Measurements from ENCODE around the gene OTOP2.

The OTOP2 gene

GRCh38 chr17:74928786-74929185, 4.7 kb downstream of the OTOP2 start:
- DNase-seq, result no peak

- no peak for DNase-seq
Measured at GRCh38 chr17:74930535-74931036, 6.5 kb downstream of the OTOP2 start.

- no peak for DNase-seq
Measured at GRCh38 chr17:74935048-74935447, 11.0 kb downstream of the OTOP2 start.

- no peak for DNase-seq
Measured at GRCh38 chr17:74935585-74936469, 11.8 kb downstream of the OTOP2 start, which contains the start of gene OTOP3. Gene OTOP3, plus strand, starts transcription at chr17:74935898. Its CDS starts 24 bp downstream, at chr17:74935922.

GRCh38 chr17:74936470-74936799, 12.4 kb downstream of the OTOP2 start:
- DNase-seq, result no peak

- DNase-seq, result no peak
Measured at GRCh38 chr17:74937064-74938051, 13.3 kb downstream of the OTOP2 start.

- DNase-seq, result no peak
Measured at GRCh38 chr17:74938194-74938950, 14.3 kb downstream of the OTOP2 start.

GRCh38 chr17:74939534-74939933, 15.5 kb downstream of the OTOP2 start:
- no peak for DNase-seq

- no peak for DNase-seq
Measured at GRCh38 chr17:74941128-74941725, 17.2 kb downstream of the OTOP2 start.

GRCh38 chr17:74943808-74944522, 19.9 kb downstream of the OTOP2 start:
- DNase-seq, result no peak

- DNase-seq, result no peak
Measured at GRCh38 chr17:74945543-74945942, 21.5 kb downstream of the OTOP2 start.

GRCh38 chr17:74946641-74947040, 22.6 kb downstream of the OTOP2 start:
- no peak for DNase-seq

GRCh38 chr17:74947041-74947754, 23.1 kb downstream of the OTOP2 start:
- DNase-seq, result no peak

GRCh38 chr17:74949455-74950115, 25.5 kb downstream of the OTOP2 start:
- DNase-seq, result no peak

- DNase-seq, result no peak
Measured at GRCh38 chr17:74950207-74950606, 26.1 kb downstream of the OTOP2 start.

GRCh38 chr17:74951065-74951464, 27.0 kb downstream of the OTOP2 start:
- no peak for DNase-seq

GRCh38 chr17:74951680-74952421, 27.8 kb downstream of the OTOP2 start:
- DNase-seq, result no peak

- DNase-seq, result no peak
Measured at GRCh38 chr17:74952431-74953133, 28.5 kb downstream of the OTOP2 start.

- no peak for DNase-seq
Measured at GRCh38 chr17:74953134-74953687, 29.1 kb downstream of the OTOP2 start.
